ENCODE data around the gene NCAPD3. TPM values are rescaled to one million over a fixed set of nuclear protein-coding genes. Genes with fewer than 3 reads are reported as not detected.

Gene NCAPD3
- total and polyA plus RNA-seq, 2 donors (not counting 3 experiments of a cell fraction or from before 2014, with no cell fraction given) = 22.6 to 43.8 TPM

DNA sequence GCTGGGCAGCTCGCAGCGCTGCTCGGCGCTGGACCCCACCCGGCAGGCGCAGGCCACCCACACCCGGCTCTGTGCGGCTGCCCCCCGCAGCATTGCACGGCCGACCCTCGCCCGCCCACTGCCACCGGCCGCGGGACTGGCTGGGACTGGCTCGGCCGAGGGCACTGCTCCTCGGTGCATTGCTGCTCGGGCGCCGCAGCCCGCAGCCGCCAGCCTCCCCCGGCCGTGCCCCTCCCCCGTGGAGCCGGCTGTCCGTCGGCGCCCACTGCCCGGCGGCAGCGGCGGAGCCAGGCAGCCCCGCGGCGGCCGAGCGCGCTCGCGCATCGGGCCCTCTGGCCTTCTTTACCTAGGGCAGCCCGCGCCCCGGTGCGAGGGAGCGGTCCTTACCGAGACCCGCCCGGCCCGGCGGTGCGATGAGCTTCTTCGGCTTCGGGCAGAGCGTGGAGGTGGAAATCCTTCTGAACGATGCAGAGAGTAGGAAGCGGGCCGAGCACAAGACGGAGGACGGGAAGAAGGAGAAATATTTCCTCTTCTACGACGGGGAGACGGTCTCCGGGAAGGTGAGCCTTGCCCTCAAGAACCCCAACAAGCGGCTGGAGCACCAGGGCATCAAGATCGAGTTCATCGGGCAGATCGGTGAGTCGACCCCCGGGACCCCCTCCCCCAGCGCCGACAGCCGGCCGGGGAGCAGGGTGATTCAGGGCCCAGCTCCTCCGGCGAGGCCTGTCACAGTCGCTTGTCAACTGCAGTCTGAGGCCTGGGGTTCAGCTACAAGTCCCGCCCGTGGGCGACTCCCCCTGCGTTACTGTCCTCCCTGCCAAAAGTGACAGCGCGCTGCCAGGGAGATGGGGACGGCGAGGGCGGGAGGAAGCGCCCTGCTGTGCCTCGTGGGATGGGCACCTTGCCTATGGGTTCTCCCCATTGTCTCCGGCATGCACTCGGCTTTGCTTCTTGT is 1.2 kb upstream of the NCAPD3 start:
- Histone ChIP-seq H3K4me2 (ENCODE audit: insufficient read depth, low read length) (peak overlapping the region; percentile 70), H4K20me1 (replicated peaks; ENCODE audit: control insufficient read depth, extremely low read depth, insufficient read depth, low read length) (no peaks in the 10 kb centered on the region), H2AFZ (ENCODE audit: low read depth, low read length) (peak overlapping the region; percentile 80), H3K4me1 (ENCODE audit: control insufficient read depth, extremely low read depth, insufficient read depth, low read length) (peaks cover 34% of the 10 kb centered on the region), H3K36me3 (ENCODE audit: control insufficient read depth in 2 of 2, extremely low read depth in 1 of 2, insufficient read depth in 2 of 2, low read length in 2 of 2) (no peaks in the 10 kb centered on the region), H3K9me1 (replicated peaks; ENCODE audit: control insufficient read depth, extremely low read depth, insufficient read depth, low read length) (no peaks in the 10 kb centered on the region), H3K9me3 (replicated peaks; ENCODE audit: control insufficient read depth, insufficient read depth, low read length) (no peaks in the 10 kb centered on the region), H3K27ac (ENCODE audit: insufficient read depth, low read depth, low read length) (peak overlapping the region; percentile 16), H3K9ac (replicated peaks; ENCODE audit: extremely low read depth, insufficient read depth, low read length) (peak overlapping the region; percentile 67), H3K79me2 (ENCODE audit: control insufficient read depth, insufficient read depth, low read length) (peaks cover 67% of the 10 kb centered on the region), H3K4me3 (replicated peaks in 1 of 3; ENCODE audit: insufficient read depth in 1 of 3, low read depth in 1 of 3, low read length in 3 of 3) (peak overlapping the region; percentile 43 to 73 (median 59)), H3K27me3 (ENCODE audit: control insufficient read depth in 2 of 2, insufficient read depth in 2 of 2, low read length in 2 of 2) (no peaks in the 10 kb centered on the region)
- CTCF ChIA-PET = interaction anchor here (0.8 to 3.3 kb wide), 11 partner anchors 10 to 297 kb away, joined by 3 to 21 read pairs (median 4); partner anchors contain the start of genes ACAD8 and THYN1
- dilution Hi-C loops (cut with MboI; ENCODE audit: extremely low pct_ligation_motif_present, low sequenced_read_pairs) (no loop called here), intact Hi-C loops (cut with micrococcal nuclease) (loop anchor here (1.0 to 5.0 kb wide), 4 partner anchors 28 to 158 kb away; partner anchors contain the start of genes ACAD8, JAM3 and THYN1)
- TF ChIP-seq POLR2A (IDR thresholded peaks at IDR 0.05; ENCODE audit: low read depth, low read length) (peak; percentile 82), EZH2 (IDR thresholded peaks at IDR 0.05; ENCODE audit: borderline replicate concordance, low read depth, low read length, severe bottlenecking) (no peak), JUN (IDR thresholded peaks at IDR 0.05; ENCODE audit: borderline replicate concordance, insufficient read depth, insufficient read length, low read depth) (no peak), POLR2AphosphoS5 (IDR thresholded peaks at IDR 0.05; ENCODE audit: insufficient read depth, low read depth, low read length) (peak; percentile 83), FOS (IDR thresholded peaks at IDR 0.05; ENCODE audit: borderline replicate concordance, insufficient read depth, low read length) (no peak), GATA2 (IDR thresholded peaks at IDR 0.05; ENCODE audit: insufficient read depth, insufficient read length, low read depth, low read length) (no peak), MYC (IDR thresholded peaks at IDR 0.05; ENCODE audit: low read depth, low read length) (no peak)
- TF ChIP-seq, protein P1, sequence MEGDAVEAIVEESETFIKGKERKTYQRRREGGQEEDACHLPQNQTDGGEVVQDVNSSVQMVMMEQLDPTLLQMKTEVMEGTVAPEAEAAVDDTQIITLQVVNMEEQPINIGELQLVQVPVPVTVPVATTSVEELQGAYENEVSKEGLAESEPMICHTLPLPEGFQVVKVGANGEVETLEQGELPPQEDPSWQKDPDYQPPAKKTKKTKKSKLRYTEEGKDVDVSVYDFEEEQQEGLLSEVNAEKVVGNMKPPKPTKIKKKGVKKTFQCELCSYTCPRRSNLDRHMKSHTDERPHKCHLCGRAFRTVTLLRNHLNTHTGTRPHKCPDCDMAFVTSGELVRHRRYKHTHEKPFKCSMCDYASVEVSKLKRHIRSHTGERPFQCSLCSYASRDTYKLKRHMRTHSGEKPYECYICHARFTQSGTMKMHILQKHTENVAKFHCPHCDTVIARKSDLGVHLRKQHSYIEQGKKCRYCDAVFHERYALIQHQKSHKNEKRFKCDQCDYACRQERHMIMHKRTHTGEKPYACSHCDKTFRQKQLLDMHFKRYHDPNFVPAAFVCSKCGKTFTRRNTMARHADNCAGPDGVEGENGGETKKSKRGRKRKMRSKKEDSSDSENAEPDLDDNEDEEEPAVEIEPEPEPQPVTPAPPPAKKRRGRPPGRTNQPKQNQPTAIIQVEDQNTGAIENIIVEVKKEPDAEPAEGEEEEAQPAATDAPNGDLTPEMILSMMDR (IDR thresholded peaks at IDR 0.05; ENCODE audit: extremely low read depth in 1 of 2, insufficient read depth in 1 of 2, low read depth in 1 of 2, low read length in 2 of 2) = no peak
- TF ChIP-seq, protein P2, sequence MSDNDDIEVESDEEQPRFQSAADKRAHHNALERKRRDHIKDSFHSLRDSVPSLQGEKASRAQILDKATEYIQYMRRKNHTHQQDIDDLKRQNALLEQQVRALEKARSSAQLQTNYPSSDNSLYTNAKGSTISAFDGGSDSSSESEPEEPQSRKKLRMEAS (IDR thresholded peaks at IDR 0.05; ENCODE audit: insufficient read depth, insufficient read length) = no peak
- POLR2A ChIA-PET = interaction anchor here (0.5 to 0.7 kb wide), 3 partner anchors 18 to 269 kb away, joined by 3 read pairs; partner anchors contain the start of gene IGSF9B
- no TSS peak for BruUV-seq (replicated peaks)
- FAIRE-seq = no peak
- peak; percentile 25 for DNase-seq (ENCODE audit: low read depth, low spot score)
